Activated CD8-positive, alpha-beta memory T cell treated with anti-CD3 and anti-CD28 coated beads for 24 hours (primary cell): ENCODE data around the gene RASGEF1C.

Source experiments
- DNase-seq: peaks from one replicate; pipeline ENCODE4 v3.0.0-alpha.2; 2020

RASGEF1C gene

DNA sequence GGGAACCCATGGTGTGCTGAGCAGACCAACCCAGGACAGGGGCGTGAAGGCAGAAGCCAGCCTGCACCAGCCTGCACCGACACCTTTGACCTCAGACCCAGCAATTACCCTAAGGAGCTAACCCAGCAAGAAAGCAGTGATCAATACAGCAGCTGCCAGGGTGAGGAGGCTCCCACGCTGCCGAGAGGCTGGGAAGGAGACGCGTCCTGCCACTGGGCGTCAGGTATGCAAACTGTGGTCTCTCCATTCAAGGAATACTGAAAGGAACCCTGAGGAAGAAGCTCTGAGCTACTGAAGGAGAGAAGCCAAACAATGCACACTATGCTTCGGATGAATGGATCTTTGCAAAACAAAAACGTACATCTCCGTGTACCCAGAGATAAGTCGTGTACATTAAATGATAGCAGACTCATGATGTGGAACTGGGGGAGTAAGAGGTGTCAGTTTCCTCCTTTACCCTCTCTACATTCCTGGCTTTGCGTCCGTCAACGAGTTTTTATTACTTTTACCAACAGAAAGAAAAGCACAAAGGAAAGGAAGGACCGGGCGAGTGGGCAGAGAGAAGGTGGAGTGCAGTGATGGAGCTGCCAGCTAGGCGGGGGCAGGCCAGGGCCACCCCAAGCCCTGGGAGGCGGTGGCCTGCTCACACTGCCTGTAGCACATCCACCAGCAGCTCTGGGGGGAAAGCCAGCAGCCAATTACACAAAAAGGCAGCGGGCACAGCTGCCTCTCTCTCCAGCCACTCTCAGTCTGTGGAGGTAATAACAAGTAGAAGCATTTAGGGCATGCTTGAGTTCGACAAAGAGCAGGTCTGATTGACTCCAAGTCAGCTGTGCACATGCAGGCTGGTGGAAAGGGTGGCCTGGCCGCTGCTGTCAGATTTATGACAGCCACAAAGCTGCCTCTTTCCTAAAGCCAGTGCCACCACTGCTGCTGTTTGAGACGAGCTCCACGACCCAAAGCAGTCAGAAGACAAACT, 29.3 kb downstream of the RASGEF1C start:
- no peak for DNase-seq

DNA sequence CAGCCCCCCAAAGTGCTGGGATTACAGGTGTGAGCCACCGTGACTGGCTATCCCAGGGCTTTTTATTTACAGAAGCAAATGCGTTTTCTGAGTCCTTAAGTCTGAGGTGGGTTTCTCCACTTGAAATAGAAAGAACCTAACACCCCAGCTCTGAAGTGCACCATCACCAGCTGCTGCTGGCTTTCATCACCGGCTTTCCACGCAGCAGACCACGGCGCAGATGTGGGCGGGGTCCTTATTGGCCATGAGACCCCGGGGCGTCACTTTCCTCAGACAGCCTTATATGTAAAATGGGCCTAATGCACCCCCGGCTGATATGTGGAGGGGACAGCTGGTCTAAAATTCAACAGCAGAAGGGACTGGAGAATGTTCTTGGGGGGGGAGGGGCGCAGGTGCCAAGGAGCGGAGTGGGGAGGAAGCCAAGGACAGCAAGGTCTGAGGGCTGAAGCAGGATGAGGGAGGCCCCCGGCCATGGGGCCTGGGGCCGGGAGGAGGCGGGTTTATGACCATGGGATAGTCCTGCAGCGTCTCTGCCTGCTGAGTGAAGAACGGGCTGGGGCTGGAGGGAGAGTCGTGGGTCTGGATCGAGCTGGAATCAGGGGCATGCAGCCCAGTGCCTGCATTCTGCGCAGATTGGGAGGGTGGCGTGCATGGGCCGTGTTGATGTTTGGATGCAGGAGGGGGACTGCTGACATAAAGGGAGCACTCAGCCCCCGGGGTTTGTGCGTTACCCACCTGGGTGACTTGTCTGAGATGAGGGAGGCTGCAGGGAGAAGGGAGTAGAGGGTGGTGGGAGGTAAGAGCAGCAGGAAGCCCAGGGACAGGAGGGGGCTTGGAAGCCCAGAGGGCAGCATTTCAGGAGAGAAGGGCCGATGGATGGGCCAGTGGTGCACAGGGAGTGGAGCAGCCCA, 30.2 kb downstream of the RASGEF1C start:
- DNase-seq: no peak

DNA sequence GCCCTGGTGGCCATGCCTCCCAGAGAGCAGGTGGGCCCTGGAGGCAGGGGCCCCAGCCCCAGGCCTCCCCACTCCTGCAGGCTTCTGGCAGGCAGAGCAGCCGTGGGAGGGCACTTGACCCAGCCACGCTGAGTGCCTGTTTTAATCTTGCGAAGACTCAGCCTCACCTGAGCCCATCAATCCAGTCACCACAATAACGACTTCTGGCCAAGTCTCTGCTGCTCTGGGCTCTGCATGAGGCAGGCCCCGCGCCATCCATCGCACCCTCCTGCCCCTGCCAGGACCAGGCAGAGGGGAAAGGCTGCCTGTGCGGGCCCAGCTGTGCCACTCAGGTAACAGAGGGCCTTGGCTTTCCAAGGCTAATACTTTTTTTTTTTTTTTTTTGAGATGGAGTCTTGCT, 32.8 kb downstream of the RASGEF1C start:
- no peak for DNase-seq

DNA sequence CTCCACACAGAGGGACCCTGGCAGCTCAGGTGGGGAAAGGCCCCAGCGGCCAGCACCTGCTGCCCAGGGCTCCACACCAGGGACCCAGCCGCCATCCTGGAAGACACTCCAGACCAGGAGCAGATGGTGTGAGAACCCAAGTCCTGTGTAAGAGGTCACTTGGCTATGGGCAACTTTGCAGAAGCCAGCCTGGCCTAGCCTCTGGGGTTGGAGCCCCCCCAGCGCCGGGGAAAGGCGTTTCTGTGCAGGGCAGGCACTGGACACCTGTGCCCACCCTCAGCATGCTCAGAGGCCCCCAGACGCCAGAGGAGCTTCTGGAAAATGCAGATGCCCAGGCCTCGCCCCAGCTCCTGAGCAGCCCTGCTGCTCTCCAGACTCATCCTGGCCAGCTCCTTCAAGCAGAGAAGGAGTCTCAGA, 34.0 kb downstream of the RASGEF1C start:
- DNase-seq: no peak

DNA sequence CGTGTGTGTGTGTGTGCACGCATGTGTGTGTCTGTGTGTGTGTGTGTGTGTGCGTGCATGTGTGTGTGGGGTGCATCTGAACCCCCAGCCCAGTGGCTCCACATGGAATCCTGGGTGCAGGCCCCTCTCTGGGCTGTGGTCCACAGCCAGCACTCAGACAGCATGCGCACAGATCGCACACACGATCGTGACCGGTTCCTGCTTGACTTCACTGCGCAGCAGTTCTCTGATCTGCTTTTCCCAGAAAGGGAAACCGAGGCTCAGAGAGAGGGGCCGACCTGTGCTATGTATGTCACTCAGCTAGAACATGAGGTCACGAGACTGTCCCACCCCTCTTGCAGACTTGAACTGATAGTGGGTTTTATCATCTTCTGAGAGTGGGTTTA, 34.4 kb downstream of the RASGEF1C start:
- DNase-seq: no peak

DNA sequence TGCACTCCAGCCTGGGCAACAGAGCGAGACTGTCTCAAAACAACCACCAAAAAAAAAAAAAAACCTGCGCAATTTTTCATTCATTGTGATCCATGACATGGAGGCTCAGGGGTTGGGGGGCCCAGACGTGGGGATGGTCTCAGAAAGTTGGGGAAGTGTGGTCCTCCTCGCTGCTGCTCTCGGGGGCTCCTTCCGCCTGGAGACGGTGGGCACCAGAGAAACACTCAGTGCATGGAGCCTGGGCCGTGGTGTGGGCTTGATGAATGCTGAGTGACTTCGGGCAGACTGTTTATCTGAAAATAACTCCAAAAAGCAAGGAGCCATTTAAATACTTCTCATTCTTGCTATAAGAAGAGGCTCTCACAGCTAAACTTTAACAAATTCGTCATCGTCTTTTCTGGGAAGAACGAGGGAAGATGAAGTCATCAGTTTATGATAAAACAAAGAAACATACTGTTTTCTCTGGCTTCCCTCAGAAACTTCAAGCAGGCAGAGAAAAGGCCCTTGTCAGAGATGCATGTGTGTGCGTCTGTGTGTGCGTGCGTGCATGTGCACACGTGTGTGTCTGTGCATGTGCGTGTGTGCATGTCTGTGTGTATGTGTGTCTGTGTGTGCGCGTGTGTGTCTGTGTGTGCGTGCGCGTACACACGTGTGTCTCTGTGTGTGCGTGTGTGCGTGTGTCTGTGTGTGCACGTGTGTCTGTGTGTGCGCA, 35.0 kb downstream of the RASGEF1C start:
- DNase-seq: no peak

DNA sequence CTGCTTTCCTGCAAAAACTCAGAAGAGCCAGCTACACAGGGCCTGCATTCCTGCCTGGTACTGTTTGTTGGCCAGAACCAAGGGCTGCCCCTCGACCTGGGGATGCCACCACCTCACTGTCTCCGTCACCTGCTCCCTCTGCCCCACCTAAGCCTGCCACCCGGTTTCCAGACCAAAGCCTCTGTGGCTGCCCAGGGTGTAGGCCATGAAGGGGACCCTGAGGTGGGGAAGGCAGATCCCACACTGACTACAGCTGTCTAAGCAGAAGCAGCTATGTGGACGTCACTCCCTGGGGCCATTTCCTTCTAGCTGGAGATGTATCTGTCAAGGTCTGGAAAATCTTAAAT, 35.8 kb downstream of the RASGEF1C start:
- no peak for DNase-seq

DNA sequence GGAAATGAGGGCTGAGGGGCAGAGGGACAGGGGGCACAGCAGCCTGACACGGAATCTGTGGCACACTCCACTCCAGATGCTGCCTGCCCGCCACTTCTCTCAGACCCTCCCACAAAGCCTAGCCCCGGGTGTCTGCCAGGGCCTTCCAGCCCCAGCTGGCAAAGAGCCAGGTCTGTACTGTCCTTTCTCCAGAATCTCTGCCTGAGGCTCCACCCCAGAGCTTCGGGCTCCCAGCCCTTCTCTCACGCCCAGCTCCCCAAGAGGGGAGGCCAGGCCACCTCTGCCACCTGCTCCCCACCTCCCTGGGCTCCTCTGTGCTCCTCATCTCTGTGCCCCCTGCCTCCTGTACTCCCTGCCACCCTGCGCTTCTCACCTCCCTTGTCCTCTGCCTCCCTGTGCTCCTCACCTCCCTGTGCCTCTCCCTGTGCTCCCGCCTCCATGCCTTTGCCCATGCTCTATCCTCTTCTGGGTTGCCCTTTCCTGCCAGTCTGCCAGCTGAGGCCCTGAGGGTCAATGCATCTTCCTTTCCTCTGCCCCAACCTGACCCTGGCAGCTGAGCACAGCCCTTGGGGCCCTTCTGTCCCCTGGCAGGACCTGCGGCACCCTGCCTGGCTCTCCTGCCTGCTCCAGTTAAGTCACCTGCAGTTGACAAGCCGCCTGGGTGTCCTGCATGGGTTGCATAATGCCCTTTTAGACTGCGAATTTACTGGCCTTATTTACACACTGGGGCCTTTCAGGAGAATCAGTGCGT, 36.4 kb downstream of the RASGEF1C start:
- no peak for DNase-seq

DNA sequence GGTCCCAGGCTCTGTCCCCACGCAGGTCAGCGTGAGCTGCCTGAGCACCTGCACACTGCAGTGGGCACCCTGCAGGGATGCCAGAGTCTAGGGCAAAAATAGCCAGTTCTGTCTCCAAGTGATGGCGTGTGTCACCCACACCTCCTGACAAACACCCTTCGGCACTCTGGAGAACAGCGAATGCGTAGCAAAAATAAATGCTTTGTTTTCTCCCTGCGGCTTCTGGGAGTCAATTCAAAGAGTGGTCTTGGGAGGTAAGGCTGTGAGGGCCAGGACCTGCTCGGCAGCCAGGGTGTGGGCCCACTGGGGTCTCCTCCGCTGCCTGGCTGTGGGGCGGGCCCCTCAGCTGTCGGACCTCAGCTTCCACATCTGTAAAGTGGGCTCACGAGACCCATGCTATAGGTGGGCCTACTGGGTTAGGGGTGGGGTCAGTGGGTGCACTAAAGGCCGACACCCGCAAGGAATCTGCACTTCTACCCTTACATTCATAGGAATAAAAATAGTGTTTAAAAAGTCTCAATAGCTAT, 37.4 kb downstream of the RASGEF1C start:
- no peak for DNase-seq

DNA sequence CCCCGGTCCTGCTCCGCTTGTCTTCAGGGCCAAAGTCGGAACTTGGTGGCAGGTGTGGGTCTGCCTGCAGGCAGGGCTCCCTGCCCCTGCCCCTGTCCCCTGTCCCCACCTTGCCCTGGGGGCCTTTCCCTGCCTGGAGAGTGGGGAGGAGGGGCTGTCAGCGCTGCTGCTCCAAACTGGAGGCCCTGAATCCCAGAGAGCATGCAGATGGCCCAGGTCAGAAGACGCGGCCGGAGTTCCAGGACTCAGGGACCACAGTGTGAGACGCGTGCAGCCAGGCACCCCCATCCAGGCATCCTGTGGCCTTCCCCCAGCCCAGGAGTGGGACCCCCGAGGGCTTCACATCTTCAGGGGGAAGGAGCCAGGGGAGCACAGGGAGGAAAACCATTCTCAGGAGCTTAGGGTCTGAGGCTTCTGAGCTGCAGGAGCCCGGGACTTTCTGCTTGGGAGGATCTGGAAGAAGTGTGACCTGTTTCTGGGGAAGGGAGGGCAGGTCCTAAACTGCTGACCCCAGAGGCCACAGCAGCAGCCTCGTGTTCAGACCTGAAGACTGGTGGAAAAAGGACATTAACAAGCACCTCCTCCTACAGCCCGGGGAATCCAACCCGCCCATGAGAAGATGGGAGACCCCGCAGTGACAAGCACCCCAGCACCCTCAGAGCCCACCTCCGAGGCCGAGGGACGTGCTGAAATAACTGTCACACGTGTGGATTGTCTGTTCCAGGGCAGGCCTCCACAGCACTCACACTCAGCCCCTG, 38.0 kb downstream of the RASGEF1C start:
- no peak for DNase-seq

DNA sequence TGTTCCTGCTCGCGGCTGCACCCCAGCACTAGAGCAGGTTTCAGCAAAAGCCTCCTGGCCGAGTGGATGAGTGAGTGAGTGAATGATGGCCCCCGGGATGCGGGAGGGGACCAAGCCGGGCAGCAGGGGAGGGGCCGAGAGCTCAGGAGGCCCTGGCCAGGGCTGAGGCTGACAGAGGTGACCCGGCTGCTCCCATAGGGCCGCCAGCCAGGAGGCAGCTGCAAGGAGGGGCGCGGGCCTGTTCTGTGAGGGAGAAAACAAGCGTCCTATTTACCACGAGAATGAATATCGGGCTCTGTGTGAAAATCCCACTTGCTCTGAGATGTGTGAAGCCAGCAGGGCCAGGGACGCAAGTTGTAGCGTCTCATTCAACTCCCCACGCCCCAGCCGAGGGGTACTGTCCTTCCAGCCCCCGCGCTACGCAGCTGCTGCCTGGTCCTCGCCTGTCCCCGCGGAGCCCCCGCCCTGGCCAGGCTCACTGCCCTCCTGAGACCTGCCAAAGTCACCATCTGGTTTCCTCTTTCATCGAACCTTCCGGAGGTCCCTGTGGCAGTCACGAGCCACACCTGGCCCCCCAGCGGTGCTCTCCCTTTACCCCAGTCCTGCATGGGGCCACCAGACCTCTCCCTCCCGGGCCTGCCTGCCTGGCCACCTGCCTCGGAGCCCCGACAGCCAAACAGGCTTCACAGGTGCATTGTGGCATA, 38.8 kb downstream of the RASGEF1C start:
- DNase-seq: no peak

DNA sequence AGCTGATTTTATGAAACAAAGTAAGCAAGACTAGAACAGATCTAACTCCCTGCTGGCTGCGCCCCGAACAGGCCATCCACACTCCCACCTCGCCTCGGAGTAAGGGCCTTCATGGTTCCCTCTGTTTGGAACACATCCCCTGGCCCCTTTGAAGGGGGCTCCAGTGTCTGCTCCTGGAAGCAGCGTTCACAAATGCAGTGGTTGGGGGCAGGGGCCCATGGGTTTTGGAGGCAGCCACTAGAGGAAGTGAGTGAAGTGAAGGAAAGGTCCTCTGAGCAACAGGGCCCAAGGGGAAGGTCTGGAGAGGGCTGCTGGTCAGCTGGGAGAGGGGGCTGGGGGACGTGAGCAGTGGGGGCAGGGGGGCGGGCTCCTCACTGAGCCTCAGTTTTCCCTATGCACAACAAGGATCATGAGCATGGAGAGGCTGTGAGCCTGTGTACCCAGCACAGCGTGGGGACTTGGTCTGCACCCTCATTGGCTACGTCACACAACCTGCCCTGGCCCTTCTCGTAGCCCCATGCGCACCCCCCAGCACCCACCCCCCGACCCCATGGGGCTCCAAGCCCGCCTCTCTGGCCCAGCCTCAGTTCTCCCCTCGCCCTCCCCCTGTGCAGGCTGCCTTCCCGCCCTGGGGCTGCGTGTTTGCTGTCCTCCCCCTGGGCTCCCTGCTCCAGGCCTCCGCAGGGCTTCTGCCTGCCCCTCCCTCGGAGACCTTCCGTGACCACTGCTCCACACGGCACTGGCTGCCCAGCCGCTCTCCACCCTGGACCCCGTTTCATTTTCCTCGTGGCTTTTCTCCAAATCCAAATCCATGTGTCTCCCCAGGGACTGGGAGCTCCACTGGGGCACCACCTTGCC, 39.5 kb downstream of the RASGEF1C start:
- no peak for DNase-seq

DNA sequence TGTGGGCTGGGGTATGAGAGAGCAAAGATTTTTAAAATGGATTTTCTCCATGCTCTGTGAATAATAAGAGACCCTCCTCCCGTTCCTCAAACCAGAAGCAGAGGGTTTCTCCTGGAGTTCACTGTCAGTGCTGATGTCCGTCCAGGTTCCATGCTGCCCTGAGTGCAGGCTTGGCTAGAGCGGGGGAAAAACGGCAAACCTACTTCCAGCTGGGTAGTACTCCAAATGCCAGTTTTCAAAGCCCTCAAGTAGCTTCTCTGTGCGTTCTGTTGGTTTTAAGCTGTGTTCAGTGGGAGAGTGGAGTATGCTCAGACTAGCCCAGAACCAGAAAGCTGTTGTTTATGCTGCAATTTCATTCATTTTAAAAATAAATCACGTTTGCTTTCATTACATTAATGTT, 40.3 kb downstream of the RASGEF1C start:
- no peak for DNase-seq

DNA sequence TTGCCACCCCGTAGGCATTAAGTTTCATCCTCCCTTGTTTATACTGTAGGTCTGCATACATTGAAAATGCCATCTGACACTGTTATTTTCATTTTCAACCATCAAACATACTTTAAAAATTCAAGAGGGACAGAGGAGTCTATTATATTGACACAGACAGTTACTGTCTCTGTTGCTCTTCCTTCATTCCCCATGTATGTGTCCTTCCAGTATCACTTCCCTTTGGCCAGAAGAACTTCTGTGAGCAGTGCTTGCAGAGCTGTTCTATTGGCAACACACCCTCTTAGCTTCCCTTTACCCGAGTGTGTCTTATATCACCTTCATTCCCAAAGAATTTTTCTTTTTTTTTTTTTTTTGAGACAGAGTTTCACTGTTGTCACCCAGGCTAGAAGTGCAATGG, 42.8 kb downstream of the RASGEF1C start:
- no peak for DNase-seq

DNA sequence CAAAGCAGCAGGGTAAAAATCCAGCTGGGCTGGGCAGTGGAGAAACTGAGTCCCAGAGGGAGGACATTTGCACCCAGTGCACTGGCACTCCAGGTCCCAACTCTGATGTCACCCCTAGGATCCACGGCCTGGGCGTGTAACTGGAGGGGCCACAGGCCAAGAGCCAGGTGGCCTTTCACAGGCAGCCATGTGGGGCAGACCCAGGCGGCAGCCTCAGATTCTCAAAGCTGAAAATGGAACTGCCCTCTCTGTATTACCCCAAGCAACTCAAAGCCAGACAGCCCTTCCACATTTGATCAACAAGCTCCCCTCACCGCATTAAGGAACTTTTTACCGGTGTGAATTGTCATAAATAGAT, 46.7 kb downstream of the RASGEF1C start:
- no peak for DNase-seq

DNA sequence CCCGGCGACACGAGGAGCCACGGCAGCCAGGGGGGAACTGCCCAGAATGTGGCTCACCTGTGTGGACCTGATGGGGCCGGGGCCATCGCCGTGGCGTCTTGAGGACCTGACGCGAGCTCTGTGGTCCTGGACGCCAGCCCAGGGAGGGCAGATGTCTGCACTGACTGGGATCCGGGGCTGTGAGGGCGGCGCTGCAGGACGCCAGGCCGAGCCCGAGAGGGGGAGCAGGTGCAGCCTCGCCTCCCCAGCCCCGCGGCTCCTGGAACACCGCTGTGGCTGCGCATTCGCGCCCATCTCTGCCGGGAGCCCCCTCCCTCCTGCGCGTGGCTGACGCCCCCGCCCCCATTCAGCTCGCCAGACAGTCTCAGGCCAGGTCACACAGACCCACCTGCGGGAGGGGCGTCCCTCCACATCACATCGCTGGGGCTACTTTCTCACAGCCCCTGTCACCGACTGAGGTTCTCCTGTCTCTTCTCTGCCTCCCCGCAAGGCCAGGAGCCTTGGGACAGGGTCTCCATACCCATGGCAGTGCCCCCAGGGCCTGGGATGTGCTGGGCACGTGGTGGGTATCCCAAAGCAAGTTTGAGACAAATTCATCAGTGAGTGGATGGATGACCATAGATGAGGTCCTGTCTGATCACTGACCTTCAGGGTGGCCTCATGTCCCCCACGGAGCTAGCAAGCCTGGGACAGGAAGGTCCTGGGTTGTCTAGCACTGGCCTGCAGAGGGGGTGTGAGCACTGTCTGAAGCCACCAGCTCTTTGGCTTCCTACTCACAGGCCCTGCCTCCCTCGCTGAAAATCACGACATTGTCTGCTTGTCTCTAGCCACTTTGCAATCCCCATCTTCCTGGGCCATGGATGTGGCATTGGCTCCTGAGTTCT, 47.3 kb downstream of the RASGEF1C start:
- DNase-seq: no peak

DNA sequence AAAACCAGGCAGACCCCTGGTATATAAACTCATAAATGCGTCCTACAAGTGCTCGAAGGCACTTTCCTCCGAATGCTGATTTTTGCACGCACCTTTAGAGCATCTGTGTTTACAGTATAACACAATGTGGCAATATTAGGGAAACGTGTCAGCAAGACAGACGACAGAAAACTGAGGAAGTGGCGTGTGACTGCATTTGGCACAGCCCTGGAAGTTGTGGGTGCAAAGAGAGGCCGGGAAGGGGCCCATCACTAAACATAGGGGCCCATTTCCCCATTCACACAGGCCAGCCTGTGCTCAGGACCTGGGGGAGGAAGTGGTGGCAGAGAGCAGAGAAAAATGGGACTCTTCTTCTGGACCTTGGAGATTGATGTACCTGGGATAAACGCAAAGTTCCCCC, 48.2 kb downstream of the RASGEF1C start:
- DNase-seq: no peak

DNA sequence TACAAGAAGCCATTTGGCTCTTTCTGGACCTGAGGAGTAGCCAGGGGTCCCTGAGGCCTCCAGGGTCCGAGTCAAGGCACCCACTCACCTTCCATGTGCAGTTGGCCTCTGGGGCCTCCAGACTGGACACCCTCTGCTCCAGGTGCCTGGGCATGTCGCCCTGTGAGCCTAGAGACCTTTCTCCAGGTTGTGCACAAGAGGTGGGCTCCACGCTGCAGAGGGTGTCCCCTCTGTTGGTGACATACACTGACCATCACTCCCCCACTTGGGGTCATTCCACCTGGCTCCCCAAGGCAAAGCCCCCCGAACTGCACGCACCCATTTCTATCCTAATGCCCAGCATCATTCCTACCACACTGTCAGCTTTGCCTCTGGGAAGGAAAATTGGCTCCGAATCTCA, 48.8 kb downstream of the RASGEF1C start:
- DNase-seq: no peak

DNA sequence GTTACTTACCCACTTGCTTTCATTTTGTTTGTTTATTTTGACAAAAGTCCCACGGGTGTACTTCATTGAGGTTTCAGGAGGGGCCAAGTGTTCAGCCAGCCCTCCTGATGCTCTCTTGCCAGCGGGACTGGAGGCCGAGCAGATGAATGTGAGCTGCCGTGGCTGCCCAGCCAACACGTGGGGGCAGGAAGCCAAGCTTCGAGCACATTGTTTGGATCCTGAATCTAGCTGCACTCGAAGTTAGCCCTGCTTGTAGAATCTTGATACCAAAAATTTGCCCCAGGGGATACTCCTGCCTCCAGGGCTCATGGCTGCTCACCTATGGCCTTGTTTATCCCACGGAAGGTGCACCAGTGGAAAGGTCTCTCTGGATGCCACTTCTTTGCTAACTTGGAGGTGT, 49.3 kb downstream of the RASGEF1C start:
- DNase-seq: no peak
